ENCODE measurements around the gene GNB1L.
"Not testable (repeated sequence)": the region's sequence is repeated elsewhere in the genome, so short reads cannot be mapped to it uniquely, and the experiment has no call there.

GNB1L gene

GRCh38 chr22:19888131-19888746, 33.6 kb upstream of the GNB1L start:
- DNase-seq = peak; percentile 15

DNA sequence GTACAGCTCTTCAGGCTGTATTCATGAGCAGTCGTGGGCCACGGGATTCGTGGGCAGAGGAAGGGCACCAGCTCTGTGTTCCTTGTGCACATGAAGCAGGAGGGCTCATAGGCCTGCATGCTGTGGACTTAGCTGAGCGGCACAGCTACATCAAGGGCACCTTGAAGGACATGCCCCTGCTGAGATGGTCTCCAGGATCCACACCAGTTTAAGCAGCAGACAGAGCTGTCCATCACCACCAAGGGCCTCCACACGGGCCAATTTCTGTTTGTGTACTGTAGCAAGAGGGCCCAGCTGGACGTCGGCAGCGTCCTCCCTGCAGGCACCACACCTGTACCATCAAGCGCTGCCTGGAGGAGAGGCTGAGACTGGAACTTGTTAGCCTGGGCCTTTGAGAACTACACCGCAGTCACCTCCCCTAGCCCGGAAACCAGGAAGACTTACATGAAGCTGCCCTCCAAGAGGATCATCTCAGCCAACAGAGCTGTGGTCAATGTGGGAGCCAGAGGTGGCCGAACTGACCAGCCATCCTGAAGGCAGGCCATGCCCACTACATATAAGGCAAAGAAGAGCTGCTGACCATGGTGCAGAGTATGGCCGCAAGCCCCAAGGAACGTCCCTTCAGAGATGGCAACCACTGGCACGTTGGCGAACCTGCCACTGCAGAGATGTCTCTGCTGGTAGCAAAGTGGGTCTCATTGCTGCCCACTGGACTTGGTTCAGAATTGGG, 32.7 kb upstream of the GNB1L start:
- DNase-seq = peak; percentile 19

DNA sequence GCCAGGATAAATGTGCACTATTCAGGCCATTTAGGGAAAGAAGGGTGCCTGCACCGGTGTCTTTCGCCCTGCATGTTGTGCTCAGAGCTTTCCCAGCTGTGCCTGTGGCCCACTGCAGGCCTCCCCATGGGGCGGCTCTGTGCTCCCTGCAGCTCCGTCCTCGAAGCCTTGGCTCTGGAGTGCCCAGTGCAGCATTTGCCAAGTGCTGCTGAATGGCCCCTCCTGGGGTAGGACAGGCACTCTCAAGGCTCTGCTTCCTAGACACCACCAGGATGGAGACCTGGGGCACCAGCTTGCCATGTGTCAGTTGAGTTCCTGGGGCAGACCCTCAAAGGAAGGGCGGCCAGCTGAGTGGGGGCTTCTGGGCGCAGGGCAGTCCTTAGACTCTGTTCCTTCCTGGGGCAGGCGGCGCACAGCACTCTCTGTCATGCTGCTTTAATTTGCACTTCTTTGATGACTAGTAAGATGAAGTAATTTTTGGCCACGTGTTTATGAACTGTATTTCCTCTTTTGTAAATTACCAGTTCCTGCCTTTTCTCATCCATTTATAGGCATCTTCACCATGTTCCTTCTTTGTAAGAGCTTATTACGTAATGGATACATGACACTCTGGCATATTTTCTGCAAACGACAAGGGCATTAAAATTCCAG, 32.1 kb upstream of the GNB1L start:
- peak; percentile 49 for DNase-seq

DNA sequence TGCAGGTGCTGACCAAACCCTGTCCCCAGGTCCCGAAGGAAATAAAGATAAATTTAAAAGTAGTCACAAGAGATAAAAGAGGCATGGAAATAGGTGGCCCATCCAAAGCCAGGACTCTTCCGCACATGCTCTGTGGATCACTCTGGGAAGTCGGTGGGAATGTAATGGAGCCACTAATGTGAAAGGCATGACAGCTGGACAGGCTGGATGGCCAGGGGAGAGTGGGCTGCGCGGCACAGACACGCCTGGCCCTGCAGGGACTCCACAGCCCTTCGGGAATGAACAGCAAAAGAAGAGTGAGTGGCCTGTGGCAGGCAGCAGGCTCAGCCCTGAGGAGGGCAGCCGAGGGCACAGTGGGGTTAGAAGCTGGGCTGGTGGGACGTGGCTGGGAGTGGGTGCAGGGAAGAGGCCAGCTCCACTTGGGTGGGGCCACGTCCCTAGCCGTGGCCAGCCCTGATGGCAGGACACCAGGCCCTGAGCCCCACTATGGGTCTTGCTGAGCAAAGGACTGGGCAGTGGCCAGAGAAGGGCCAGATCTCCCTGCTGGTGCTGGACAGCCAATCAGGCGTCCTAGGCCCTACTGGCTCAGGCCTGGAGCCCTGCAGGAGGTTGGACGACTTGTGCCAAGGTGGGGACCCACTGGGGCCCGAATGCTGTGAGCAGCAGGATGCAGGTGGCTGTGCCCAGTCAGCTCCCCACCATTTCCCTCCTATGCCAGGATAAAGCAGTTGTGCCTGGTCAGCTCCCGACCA, 31.3 kb upstream of the GNB1L start:
- peak; percentile 5 for DNase-seq

- DNase-seq = no peak
Measured at GRCh38 chr22:19884954-19885751, 30.5 kb upstream of the GNB1L start.

DNA sequence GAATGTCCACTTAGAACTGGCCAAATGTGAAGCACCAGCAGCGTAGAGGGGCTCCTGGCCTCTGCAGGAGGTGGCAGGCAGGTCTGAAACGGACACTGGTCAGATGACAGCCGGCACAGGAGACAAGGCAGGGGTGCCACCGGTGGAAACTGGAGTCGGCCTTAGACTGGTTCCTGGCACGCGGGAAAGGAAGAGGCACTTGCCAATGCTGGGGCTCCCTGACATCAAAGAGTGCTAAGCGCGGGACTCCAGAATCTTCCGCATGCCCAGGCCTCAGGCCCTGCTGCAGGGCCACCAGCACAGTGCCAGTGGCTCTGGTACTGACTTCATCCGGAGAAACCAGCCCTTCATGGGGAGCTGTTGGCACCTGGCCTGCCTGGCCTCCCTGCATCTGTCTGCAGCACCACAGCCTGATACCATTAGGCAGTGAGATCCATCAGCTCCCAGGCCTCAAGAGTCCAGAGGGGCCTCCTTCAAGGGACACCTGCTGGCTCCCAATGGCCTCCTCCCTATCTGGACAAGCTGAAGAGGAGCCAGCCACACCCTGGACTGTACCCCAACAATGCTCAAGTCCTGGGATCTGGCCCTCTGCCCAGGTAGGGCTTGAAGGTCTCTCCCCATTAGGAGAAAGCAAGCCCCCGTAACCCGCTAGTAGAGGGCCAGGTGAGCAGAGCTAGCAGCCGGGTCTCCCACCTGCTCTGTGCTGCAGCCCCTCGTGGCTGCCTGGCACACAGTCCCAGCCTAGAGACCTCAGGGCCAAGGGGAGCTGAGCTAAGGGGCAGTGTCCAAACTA, 29.7 kb upstream of the GNB1L start:
- no peak for DNase-seq

DNA sequence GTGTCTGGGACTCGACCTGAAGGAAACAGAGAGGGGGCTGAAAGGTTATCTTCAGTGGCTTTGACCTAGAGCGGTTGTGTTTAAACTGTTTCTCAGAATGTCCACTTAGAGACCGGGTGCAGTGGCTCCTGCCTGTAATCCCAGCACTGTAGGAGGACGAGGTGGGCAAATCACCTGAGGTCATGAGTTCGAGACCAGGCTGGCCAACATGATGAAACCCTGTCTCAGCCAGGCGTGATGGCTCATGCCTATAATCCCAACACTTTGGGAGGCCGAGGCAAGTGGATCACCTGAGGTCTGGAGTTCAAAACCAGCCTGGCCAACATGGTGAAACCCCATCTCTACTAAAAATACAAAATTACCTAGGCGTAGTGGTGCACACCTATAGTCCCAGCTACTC, 28.8 kb upstream of the GNB1L start:
- DNase-seq = not testable (repeated sequence)

DNA sequence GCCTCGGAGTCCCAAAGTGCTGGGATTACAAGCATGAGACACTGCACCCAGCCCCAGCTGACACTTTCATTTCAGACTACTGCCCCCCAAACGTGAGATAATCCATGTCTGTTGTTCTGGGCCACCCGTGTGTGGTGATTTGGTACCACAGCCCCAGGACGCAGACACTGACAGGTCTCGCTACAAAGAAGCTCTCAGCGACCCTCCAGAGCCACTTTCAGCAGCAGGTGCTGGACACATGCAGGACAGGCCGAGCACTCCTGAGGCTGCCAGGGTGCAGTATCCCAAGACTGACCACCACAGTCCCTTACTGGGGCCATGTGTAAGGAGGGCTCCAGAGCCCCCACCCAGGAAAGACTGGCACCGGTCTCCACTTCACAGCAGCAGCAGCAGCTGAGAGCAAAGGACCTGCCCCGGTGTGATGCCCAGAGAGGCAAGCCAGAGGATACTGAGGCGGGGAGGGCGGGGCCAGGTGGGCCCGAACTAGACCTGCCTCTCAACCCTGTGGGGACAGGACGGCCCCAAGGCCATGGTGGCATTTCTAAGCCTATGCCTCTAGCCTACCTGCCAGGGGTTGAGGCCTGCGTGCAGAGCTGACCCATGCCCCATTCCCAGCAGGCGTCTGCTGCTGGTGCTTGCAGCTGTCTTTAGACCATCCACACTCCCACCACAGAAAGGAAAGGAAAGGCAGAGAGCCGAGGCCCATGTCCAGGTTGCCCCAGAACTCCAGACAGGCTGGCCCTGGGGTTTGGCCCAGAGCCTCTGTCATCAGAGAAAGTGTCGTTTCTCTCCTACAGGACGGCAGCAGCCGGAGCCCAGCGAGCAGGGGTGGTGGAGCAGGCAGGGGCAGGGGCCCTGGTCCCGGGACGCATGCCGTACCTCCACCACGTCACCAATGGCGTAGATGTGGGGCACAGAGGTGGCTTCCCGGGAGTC, 28.0 kb upstream of the GNB1L start:
- peak; percentile 7 for DNase-seq

GRCh38 chr22:19880786-19881569, 26.3 kb upstream of the GNB1L start:
- DNase-seq = peak; percentile 15

GRCh38 chr22:19879992-19880785, 25.5 kb upstream of the GNB1L start:
- DNase-seq = peak; percentile 11

- peak; percentile 5 for DNase-seq
Measured at GRCh38 chr22:19879643-19879991, 24.9 kb upstream of the GNB1L start.

DNA sequence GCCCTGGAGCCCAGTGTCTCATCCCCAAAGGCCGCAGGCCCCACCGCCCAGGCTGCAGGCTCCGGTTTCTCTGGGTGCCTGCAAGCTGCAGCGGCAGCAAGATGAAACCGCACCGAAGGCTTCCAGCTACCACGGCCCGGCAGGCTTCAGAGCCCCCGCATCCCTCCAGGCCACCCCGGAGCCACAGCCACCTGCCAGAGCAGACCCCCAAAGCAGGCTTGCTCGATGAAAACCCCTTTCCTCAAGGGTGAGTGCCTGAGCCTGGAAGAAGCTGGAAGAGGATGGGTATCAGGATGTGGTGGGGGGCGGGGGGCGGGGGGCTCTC, 24.5 kb upstream of the GNB1L start:
- peak; percentile 9 for DNase-seq

DNA sequence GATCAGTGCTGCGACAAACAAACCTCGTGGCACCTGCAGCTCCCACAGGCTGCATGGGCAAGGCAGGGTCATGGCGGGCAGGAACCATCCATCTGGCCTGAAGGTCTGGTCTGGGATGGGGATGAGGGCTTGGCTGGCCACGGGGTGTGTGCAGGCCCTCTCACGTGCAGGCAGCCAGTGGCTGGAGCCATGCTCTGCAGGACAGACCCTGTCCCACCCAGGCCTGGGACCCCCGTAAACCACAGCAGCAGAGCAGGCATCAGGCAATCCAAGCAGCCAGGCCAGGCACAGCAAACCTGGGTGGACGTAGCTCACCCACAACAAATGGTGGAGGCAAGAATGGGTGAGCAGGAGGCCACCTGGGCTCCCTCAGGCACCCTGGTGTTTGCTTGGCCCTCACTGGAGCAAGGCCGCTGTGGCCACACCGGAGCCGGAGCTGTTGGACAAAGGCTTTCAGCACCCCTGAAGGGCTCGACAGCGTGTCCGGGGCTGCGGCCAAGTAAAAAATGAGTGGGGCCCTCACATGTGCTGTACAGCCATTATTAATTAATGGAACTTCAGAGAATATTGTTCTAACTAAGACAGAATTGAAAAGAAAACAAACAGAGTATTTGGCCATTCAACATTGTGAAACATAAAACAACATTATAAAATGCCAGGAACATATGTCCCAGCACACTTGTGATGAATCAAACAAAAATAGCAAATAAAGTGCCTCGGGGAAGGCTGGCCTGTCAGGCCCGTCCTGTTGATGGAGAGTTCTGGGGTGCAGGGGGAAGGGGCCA, 24.0 kb upstream of the GNB1L start:
- peak; percentile 12 for DNase-seq

DNA sequence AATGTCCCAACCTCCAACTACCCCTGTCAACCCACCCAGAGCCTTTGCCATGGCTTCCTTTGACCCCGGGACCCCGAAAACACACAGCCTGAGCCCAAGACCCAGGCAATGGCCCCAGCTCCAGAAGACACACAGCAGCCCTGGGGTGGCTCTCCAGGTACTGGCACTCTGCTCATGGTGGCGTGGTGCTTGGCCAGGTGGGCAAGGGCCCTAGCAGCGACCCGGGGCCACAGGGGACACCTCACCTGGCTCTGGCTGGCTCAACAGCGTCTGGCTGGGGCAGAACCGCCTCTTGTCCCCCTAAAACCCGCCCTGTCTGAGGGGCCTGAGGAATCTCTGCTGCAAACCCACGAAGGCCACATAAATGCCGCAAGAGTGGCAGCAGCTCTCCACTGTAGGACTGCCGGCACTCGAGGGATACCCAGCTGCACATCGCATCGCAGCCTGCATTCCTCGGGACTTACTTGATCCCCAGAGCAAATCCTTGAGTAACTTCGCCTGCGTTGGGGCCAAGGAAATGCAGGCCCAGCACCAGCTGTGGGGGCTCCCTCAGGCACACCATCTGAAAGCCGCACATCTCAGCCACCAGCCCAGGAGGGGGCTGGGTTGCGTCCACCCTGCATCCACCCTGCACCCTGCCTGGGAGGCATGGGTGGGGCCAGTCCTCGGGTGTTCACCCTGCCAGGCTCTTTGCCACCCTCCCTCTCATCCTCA, 23.1 kb upstream of the GNB1L start:
- DNase-seq = peak; percentile 10

DNA sequence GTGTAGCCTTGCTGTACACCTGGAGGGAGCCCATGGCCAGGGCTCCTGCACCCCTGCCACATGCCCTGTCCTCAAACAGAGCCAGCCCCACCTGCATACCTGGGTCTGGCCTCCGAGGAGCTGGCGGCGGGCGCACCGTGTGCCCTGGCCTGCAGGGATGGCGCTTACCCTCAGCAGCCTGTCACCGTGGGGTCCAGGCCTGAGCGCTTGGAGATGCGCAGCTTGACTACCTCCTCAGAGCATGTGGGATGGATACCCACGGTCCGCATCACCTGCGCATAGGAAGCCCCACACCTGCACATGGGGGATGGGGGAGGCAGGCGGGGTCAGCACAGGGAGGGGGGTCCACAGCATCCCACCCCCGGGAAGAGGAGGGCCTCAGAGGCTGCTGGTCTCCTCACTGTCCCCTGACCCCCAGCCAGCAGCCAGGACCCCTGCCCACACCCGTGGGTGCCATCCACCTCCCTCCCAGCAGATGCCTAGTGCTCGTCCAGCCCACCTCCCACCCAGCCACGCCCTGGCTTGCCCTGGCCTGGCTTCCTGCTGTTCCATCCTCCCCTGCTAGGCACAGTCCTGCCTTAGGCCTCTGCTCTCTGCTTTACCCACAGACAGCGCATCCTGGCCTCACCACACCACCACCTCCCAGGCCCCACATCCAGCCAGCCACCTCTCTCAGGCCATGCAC, 22.4 kb upstream of the GNB1L start:
- DNase-seq = peak; percentile 12

- DNase-seq = peak; percentile 5
Measured at GRCh38 chr22:19876314-19876940, 21.8 kb upstream of the GNB1L start.

Measured in CD4-positive, alpha-beta T cell treated with Interleukin-15 for 1 hour (primary cell).